ENCODE results near the gene A4GALT. TPM values are rescaled to one million over a fixed set of nuclear protein-coding genes. Genes with fewer than 3 reads are reported as not detected.
A peak's percentile ranks its signal among the peaks of the same experiment; 100 is the strongest.
"Not testable (repeated sequence)": the region's sequence is repeated elsewhere in the genome, so short reads cannot be mapped to it uniquely, and the experiment has no call there.

The A4GALT gene
- total and polyA plus RNA-seq, 2 donors (not counting 1 experiment from before 2014, with no cell fraction given), result 0.09 to 6.1 TPM

DNA sequence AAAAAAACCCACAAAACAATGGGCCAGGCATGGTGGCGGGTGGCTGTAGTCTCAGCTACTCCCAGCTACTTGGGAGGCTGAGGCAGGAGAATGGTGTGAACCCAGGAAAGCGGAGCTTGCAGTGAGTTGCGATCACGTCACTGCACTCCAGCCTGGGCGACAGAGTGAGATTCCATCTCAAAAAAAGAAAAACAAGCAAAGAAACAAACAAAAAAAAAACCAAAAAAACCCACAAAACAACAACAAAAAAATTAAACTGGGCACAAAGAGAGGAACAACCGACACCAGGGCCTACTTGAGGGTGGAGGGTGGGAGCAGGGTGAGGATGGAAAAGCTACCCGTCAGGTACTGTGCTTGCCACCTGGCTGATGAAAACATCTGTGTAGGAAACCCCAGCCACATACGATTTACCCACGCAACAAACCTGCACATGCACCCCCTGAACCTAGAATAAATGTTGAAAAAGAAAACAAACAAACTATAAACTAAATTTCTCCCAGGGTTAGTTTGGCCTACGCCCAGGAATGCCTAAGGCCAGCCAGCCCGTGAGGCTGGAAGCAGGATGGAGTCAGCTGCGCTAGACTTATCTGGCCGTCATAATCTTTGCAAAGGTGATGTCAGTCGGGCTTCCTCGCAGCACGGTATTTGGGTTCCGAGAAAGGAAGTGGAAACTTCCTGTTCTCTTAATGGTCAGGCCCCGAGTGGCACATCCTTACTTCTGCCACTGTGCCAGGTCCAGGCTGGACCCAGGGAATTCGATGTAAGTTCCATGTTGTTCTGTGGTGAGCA, 49.6 kb downstream of the A4GALT start:
- Histone ChIP-seq H4K20me1 (ENCODE audit: control insufficient read depth, insufficient read depth, low read length, poor library complexity, severe bottlenecking) (no peaks in the 10 kb centered on the region), H3K9ac (ENCODE audit: low read length) (no peak overlapping the region), H3K27ac (ENCODE audit: low read length in 2 of 2) (peak overlapping the region in 1 of 2 donors; percentile 18), H3K4me2 (replicated peaks; ENCODE audit: low read depth, low read length, poor library complexity, severe bottlenecking) (peak overlapping the region; percentile 56), H3K27me3 (replicated peaks in 1 of 4; ENCODE audit: control extremely low read depth in 1 of 4, control insufficient read depth in 3 of 4, insufficient read depth in 4 of 4, low read length in 3 of 4) (no peaks in the 10 kb centered on the region), H2AFZ (ENCODE audit: insufficient read depth, low read depth, low read length, poor library complexity, severe bottlenecking) (no peak overlapping the region), H3K79me2 (ENCODE audit: control insufficient read depth, insufficient read depth, low read length) (no peaks in the 10 kb centered on the region), H3K36me3 (replicated peaks in 1 of 2; ENCODE audit: control extremely low read depth in 1 of 2, control insufficient read depth in 1 of 2, extremely low read depth in 1 of 2, insufficient read depth in 2 of 2, low read length in 1 of 2) (no peaks in the 10 kb centered on the region), H3K9me3 (ENCODE audit: control extremely low read depth in 1 of 3, control insufficient read depth in 2 of 3, insufficient read depth in 1 of 3, low read length in 2 of 3) (peaks cover 0 to 10% (median 0%) of the 10 kb centered on the region in 3 donors), H3K4me3 (ENCODE audit: control extremely low read depth in 1 of 5, extremely low read depth in 1 of 5, insufficient read depth in 1 of 5, low read depth in 2 of 5, low read length in 4 of 5) (no peak overlapping the region), H3K4me1 (ENCODE audit: control insufficient read depth in 2 of 2, insufficient read depth in 2 of 2, low read length in 2 of 2) (peaks cover 22 to 35% of the 10 kb centered on the region in 2 donors)
- H3K9me3 Mint-ChIP-seq (ENCODE audit: insufficient read depth), result no peaks in the 10 kb centered on the region
- ChIA-PET CTCF (interaction anchor here (0.6 kb wide), 1 partner anchor 196 kb away, joined by 3 read pairs; no protein-coding TSS in a partner anchor), POLR2A (no interaction called here)
- ATAC-seq (ENCODE audit: low read depth) (peak; percentile 85), DNase-seq (peak; percentile 61)
- H3K4me3 Mint-ChIP-seq, result peak overlapping the region; percentile 70
- intact Hi-C loops (cut with micrococcal nuclease), result no loop called here
- H3K4me1 Mint-ChIP-seq, result peaks cover 33% of the 10 kb centered on the region
- no peak for TF ChIP-seq EZH2 (IDR thresholded peaks at IDR 0.05; ENCODE audit: borderline replicate concordance, insufficient read depth, low read depth, low read length, poor library complexity, severe bottlenecking)
- TF ChIP-seq, protein P1, sequence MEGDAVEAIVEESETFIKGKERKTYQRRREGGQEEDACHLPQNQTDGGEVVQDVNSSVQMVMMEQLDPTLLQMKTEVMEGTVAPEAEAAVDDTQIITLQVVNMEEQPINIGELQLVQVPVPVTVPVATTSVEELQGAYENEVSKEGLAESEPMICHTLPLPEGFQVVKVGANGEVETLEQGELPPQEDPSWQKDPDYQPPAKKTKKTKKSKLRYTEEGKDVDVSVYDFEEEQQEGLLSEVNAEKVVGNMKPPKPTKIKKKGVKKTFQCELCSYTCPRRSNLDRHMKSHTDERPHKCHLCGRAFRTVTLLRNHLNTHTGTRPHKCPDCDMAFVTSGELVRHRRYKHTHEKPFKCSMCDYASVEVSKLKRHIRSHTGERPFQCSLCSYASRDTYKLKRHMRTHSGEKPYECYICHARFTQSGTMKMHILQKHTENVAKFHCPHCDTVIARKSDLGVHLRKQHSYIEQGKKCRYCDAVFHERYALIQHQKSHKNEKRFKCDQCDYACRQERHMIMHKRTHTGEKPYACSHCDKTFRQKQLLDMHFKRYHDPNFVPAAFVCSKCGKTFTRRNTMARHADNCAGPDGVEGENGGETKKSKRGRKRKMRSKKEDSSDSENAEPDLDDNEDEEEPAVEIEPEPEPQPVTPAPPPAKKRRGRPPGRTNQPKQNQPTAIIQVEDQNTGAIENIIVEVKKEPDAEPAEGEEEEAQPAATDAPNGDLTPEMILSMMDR (IDR thresholded peaks at IDR 0.05), result no peak
- H3K27ac Mint-ChIP-seq, result peak overlapping the region; percentile 70
- no peaks in the 10 kb centered on the region for H3K27me3 Mint-ChIP-seq
- 31% methylated on average over 13 of the region's 19 CpGs for WGBS (ENCODE audit: insufficient coverage)

DNA sequence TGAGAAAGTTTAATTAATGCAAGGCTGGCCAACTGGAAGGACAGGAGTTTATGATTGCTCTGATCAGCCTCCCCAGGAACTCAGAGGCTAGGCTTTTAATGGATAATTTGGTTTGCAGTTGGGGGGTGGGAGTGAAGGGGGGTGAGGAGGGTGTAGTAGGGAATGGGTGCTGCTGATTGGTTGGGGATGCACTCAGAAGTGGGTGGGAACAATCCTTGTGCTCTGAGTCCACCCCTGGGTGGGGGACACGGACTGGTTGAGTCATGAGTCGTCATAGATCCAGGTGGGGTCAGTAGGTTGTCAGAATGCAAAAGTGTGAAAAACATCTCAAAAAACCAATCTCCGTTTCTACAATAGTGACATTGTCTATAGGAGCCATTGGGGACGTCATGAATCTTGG, 50.6 kb downstream of the A4GALT start:
- Histone ChIP-seq H3K27me3 (replicated peaks in 1 of 4; ENCODE audit: control extremely low read depth in 1 of 4, control insufficient read depth in 3 of 4, insufficient read depth in 4 of 4, low read length in 3 of 4) (no peaks in the 10 kb centered on the region), H3K36me3 (replicated peaks in 1 of 2; ENCODE audit: control extremely low read depth in 1 of 2, control insufficient read depth in 1 of 2, extremely low read depth in 1 of 2, insufficient read depth in 2 of 2, low read length in 1 of 2) (no peaks in the 10 kb centered on the region), H3K4me1 (ENCODE audit: control insufficient read depth in 2 of 2, insufficient read depth in 2 of 2, low read length in 2 of 2) (peaks cover 29 to 45% of the 10 kb centered on the region in 2 donors), H3K4me2 (replicated peaks; ENCODE audit: low read depth, low read length, poor library complexity, severe bottlenecking) (no peak overlapping the region), H3K27ac (ENCODE audit: low read length in 2 of 2) (no peak overlapping the region), H2AFZ (ENCODE audit: insufficient read depth, low read depth, low read length, poor library complexity, severe bottlenecking) (no peak overlapping the region), H3K9me3 (ENCODE audit: control extremely low read depth in 1 of 3, control insufficient read depth in 2 of 3, insufficient read depth in 1 of 3, low read length in 2 of 3) (peaks cover 0 to 10% (median 0%) of the 10 kb centered on the region in 3 donors), H3K4me3 (ENCODE audit: control extremely low read depth in 1 of 5, extremely low read depth in 1 of 5, insufficient read depth in 1 of 5, low read depth in 2 of 5, low read length in 4 of 5) (no peak overlapping the region), H3K9ac (ENCODE audit: low read length) (no peak overlapping the region), H4K20me1 (ENCODE audit: control insufficient read depth, insufficient read depth, low read length, poor library complexity, severe bottlenecking) (no peaks in the 10 kb centered on the region), H3K79me2 (ENCODE audit: control insufficient read depth, insufficient read depth, low read length) (no peaks in the 10 kb centered on the region)
- no peaks in the 10 kb centered on the region for H3K27me3 Mint-ChIP-seq
- ATAC-seq (ENCODE audit: low read depth), result no peak
- H3K9me3 Mint-ChIP-seq (ENCODE audit: insufficient read depth), result no peaks in the 10 kb centered on the region
- H3K4me1 Mint-ChIP-seq, result peaks cover 40% of the 10 kb centered on the region
- no peak for DNase-seq
- WGBS (ENCODE audit: insufficient coverage), result 86% methylated on average over 2 of the region's 4 CpGs
- intact Hi-C loops (cut with micrococcal nuclease), result no loop called here
- ChIA-PET POLR2A (no interaction called here), CTCF (no interaction called here)
- no peak for TF ChIP-seq EZH2 (IDR thresholded peaks at IDR 0.05; ENCODE audit: borderline replicate concordance, insufficient read depth, low read depth, low read length, poor library complexity, severe bottlenecking)
- TF ChIP-seq, protein P1 (IDR thresholded peaks at IDR 0.05), result no peak
- H3K27ac Mint-ChIP-seq, result peak overlapping the region; percentile 68
- no peak overlapping the region for H3K4me3 Mint-ChIP-seq

DNA sequence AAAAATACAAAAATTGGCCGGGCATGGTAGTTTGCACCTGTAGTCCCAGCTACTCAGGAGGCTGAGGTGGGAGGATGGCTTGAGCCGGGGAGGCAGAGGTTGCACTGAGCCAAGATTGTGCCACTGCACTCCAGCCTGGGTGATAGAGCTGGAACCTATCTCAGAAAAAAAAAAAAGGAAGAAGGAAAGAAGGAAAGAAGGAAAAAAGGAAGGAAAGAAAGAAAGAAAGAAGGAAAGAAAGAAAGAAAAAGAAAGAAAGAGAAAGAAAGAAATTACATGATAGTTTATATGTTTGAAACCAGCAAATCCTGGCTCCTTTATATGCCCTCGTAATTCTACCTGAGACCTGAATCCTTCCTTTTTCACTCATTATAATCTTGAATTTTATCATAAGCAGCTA, 54.3 kb downstream of the A4GALT start:
- H3K27ac ChIP-seq (ENCODE audit: low read length in 2 of 2); H2AFZ ChIP-seq (ENCODE audit: insufficient read depth, low read depth, low read length, poor library complexity, severe bottlenecking); ATAC-seq (ENCODE audit: low read depth); H3K9me3 ChIP-seq (ENCODE audit: control extremely low read depth in 1 of 3, control insufficient read depth in 2 of 3, insufficient read depth in 1 of 3, low read length in 2 of 3); H3K4me3 ChIP-seq (ENCODE audit: control extremely low read depth in 1 of 5, extremely low read depth in 1 of 5, insufficient read depth in 1 of 5, low read depth in 2 of 5, low read length in 4 of 5); H3K36me3 ChIP-seq (replicated peaks in 1 of 2; ENCODE audit: control extremely low read depth in 1 of 2, control insufficient read depth in 1 of 2, extremely low read depth in 1 of 2, insufficient read depth in 2 of 2, low read length in 1 of 2); H4K20me1 ChIP-seq (ENCODE audit: control insufficient read depth, insufficient read depth, low read length, poor library complexity, severe bottlenecking); H3K9ac ChIP-seq (ENCODE audit: low read length); H3K9me3 Mint-ChIP-seq (ENCODE audit: insufficient read depth); H3K27me3 ChIP-seq (replicated peaks in 1 of 4; ENCODE audit: control extremely low read depth in 1 of 4, control insufficient read depth in 3 of 4, insufficient read depth in 4 of 4, low read length in 3 of 4); H3K4me3 Mint-ChIP-seq; H3K27me3 Mint-ChIP-seq; H3K79me2 ChIP-seq (ENCODE audit: control insufficient read depth, insufficient read depth, low read length); H3K27ac Mint-ChIP-seq; H3K4me2 ChIP-seq (replicated peaks; ENCODE audit: low read depth, low read length, poor library complexity, severe bottlenecking); DNase-seq: not testable (repeated sequence)
- peaks cover 27 to 49% of the 10 kb centered on the region in 2 donors for H3K4me1 ChIP-seq (ENCODE audit: control insufficient read depth in 2 of 2, insufficient read depth in 2 of 2, low read length in 2 of 2)
- CTCF ChIA-PET, result interaction anchor here (0.8 to 1.7 kb wide), 4 partner anchors 45 to 154 kb away, joined by 3 to 5 read pairs (median 4); no protein-coding TSS in a partner anchor
- POLR2A ChIA-PET, result interaction anchor here (0.7 kb wide), 3 partner anchors 12 to 349 kb away, joined by 3 to 9 read pairs (median 4); no protein-coding TSS in a partner anchor
- intact Hi-C loops (cut with micrococcal nuclease), result loop anchor here (10.0 kb wide), 1 partner anchor 268 kb away; no protein-coding TSS in a partner anchor
- WGBS (ENCODE audit: insufficient coverage), result 78% methylated on average over 1 of the region's 3 CpGs
- H3K4me1 Mint-ChIP-seq, result peaks cover 33% of the 10 kb centered on the region
